Neuron (in vitro differentiated cells): ENCODE results near the gene GSTCD.
"Not testable (repeated sequence)": the region's sequence is repeated elsewhere in the genome, so short reads cannot be mapped to it uniquely, and the experiment has no call there.

Experiments
- H2AFZ ChIP-seq: one replicate; pipeline ENCODE4 v1.6.1; 2013; ENCODE audit warnings: low read depth, mild to moderate bottlenecking, inconsistent platforms, low read length, moderate library complexity
- H3K27me3 ChIP-seq: one replicate; pipeline ENCODE4 v1.6.1; 2013; ENCODE audit warnings: low read length; ENCODE audit not compliant: insufficient read depth
- H3K36me3 ChIP-seq: one replicate; pipeline ENCODE4 v1.6.1; 2013; ENCODE audit warnings: low read length; ENCODE audit not compliant: insufficient read depth
- H3K4me1 ChIP-seq: one replicate; pipeline ENCODE4 v1.6.1; 2013; ENCODE audit warnings: low read length; ENCODE audit not compliant: insufficient read depth
- H3K4me3 ChIP-seq: 2 replicates; pipeline ENCODE4 v1.5.1; 2013; ENCODE audit warnings: mild to moderate bottlenecking, low read length, moderate library complexity
- H3K9me3 ChIP-seq: one replicate; pipeline ENCODE4 v1.6.1; 2013; ENCODE audit warnings: low read length

GSTCD gene

GRCh38 chr4:105708181-105709080, at the start of gene GSTCD, which contains the start of gene INTS12:
TSS of gene GSTCD (plus strand) at chr4:105708784. CDS start at chr4:105717614, 8,830 bp downstream.
TSS of gene INTS12 (minus strand) at chr4:105708689. CDS start at chr4:105700005, 8,684 bp downstream.
- Histone ChIP-seq H3K36me3 (no peaks in the 10 kb centered on the region), H3K4me1 (peaks cover 25% of the 10 kb centered on the region), H3K27me3 (no peaks in the 10 kb centered on the region), H2AFZ (peak within 1 kb of the TSS; percentile 76), H3K4me3 (peak within 1 kb of the TSS; percentile 77), H3K9me3 (no peaks in the 10 kb centered on the region)

- peaks cover 26% of the 10 kb centered on the region for H3K27me3 ChIP-seq
- no peaks in the 10 kb centered on the region for H3K36me3 ChIP-seq
- no peak overlapping the region for H2AFZ ChIP-seq
These were observed 49.4 kb upstream of the GSTCD start for GRCh38 chr4:105659190-105659589.

DNA sequence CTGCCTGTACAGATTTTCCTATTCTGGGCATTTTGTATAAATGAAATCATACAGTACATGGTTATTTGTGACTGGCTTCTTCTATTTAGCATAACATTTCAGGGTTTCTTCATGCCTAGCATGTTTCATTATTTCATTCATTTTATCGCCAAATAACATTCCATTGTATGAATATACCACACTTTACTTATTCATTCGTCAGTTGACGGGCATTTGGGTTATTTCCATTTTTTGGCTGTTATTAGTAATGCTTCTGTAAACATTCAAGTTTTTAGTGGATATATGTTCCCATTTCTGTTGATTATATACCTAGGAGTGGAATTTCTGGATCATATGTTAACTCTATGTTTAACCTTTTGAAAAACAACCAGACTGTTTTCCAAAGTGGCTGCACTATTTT, 47.6 kb upstream of the GSTCD start:
- Histone ChIP-seq H3K9me3 (no peaks in the 10 kb centered on the region), H2AFZ (no peak overlapping the region), H3K36me3 (no peaks in the 10 kb centered on the region), H3K4me3 (no peak overlapping the region), H3K27me3 (peaks cover 18% of the 10 kb centered on the region), H3K4me1 (no peaks in the 10 kb centered on the region)

More at GRCh38 chr4:105659190-105659589, 49.4 kb upstream of the GSTCD start:
- H3K4me3 ChIP-seq = no peak overlapping the region
- no peaks in the 10 kb centered on the region for H3K4me1 ChIP-seq
- no peaks in the 10 kb centered on the region for H3K9me3 ChIP-seq

DNA sequence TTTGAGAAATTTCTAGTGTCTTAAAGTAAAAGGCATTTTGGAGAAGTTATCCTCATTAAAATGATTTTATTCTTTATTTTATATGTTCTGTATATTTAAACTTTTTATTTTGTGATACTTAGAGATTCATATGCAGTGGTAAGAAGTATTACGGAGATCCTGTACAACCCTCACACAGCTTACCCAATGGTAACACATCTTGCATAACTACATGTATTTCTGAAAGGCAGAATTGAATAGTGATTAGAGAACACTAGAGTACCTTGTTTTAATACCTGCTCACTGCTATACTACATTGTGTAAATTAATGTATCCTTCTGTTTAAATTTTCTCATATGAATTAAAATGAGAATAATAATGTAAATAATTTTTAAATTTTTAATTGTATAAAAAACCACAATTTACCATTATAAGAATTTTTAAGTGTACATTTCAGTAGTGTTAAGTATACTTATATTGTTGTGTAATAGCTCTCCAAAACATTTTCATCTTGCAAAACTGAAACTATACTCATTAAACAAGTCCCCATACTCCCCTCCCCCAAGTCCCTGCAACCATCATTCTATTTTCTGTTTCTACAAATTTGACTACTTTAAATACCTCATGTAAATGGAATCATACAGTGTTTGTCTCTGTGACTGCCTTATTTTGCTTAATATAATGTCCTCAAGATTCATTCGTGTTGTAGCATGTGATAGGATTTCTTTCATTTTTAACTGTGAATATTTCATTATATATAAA, 45.5 kb upstream of the GSTCD start:
- Histone ChIP-seq H3K27me3 (peaks cover 16% of the 10 kb centered on the region), H2AFZ (no peak overlapping the region), H3K4me3 (no peak overlapping the region), H3K9me3 (no peaks in the 10 kb centered on the region), H3K4me1 (no peaks in the 10 kb centered on the region), H3K36me3 (no peaks in the 10 kb centered on the region)

- H3K9me3 ChIP-seq = no peaks in the 10 kb centered on the region
- H2AFZ ChIP-seq = no peak overlapping the region
- peaks cover 6% of the 10 kb centered on the region for H3K27me3 ChIP-seq
- H3K36me3 ChIP-seq = no peaks in the 10 kb centered on the region
- no peak overlapping the region for H3K4me3 ChIP-seq
- H3K4me1 ChIP-seq = no peaks in the 10 kb centered on the region
These were observed 41.9 kb upstream of the GSTCD start for GRCh38 chr4:105666693-105667092.

GRCh38 chr4:105670684-105671083, 37.9 kb upstream of the GSTCD start:
- no peaks in the 10 kb centered on the region for H3K36me3 ChIP-seq
- H3K4me1 ChIP-seq = no peaks in the 10 kb centered on the region
- H3K4me3 ChIP-seq = no peak overlapping the region
- H2AFZ ChIP-seq = no peak overlapping the region
- H3K27me3 ChIP-seq = peaks cover 9% of the 10 kb centered on the region
- H3K9me3 ChIP-seq = no peaks in the 10 kb centered on the region

GRCh38 chr4:105671301-105671700, 37.3 kb upstream of the GSTCD start:
- Histone ChIP-seq H2AFZ (no peak overlapping the region), H3K4me3 (no peak overlapping the region), H3K9me3 (no peaks in the 10 kb centered on the region), H3K36me3 (no peaks in the 10 kb centered on the region), H3K4me1 (no peaks in the 10 kb centered on the region), H3K27me3 (peaks cover 9% of the 10 kb centered on the region)

DNA sequence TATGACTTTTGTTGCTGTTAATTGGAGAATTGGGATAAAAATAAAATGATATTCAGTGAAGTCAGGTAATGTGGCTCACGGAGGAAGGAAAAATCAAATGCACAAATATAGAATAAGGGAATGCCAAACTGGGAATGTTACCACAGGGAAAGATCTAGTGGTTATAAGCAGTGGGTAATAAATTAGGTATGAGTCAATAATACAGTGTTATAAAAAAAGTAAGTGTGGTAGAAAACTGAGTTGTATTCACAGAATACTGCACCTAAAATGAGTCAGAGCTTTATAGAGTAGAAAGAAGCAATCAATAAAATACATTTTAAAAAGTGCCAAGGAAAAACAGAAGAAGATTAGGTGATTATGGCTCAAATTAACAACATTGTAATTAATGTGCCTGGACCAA, 34.6 kb upstream of the GSTCD start:
- Histone ChIP-seq H2AFZ (no peak overlapping the region), H3K27me3 (peaks cover 3% of the 10 kb centered on the region), H3K4me1 (no peaks in the 10 kb centered on the region), H3K36me3 (no peaks in the 10 kb centered on the region), H3K4me3 (no peak overlapping the region), H3K9me3 (no peaks in the 10 kb centered on the region)

DNA sequence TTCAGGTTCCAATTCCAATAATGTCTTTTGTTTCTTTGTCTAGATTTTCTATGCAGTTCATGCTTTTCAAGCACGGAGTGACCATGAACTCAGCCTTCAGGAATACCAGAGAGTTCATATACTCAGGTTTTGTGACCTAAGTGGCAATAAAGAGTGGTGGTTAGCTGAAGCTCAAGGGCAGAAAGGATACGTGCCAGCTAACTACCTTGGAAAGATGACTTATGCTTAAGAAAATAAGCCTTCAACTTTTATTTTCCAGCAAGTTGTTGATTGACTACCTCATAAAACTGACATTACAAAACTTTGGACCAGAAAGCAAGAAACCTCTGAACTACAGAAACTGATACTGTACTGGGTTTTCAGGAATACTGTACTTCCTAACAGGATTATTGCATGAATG, 30.9 kb upstream of the GSTCD start:
- Histone ChIP-seq H3K4me3 (no peak overlapping the region), H2AFZ (no peak overlapping the region), H3K27me3 (peaks cover 3% of the 10 kb centered on the region), H3K9me3 (no peaks in the 10 kb centered on the region), H3K4me1 (no peaks in the 10 kb centered on the region), H3K36me3 (peaks cover 8% of the 10 kb centered on the region)

GRCh38 chr4:105679186-105679585, 29.4 kb upstream of the GSTCD start:
- Histone ChIP-seq H3K4me1 (no peaks in the 10 kb centered on the region), H3K36me3 (peaks cover 17% of the 10 kb centered on the region), H3K4me3 (no peak overlapping the region), H3K9me3 (no peaks in the 10 kb centered on the region), H3K27me3 (no peaks in the 10 kb centered on the region), H2AFZ (no peak overlapping the region)

DNA sequence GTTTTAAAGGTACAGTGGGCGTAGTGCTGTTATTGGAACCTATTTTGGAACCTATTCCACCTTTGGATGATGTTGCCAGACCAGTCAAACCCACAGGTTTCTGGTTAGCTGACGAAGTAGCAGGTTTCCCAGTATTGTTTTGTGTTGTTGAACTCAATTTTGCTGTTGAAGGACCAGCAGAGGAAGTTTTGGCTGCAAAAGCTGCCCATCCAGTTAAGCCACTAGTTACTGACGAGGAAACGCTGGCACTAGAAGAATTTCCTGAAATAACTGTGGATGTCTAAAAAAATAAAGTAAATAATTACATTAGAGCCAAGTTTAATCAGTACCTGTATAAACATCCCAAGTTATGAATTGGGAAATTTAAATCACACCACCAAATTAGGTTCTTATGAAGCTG, 25.5 kb upstream of the GSTCD start:
- H2AFZ ChIP-seq = no peak overlapping the region
- no peaks in the 10 kb centered on the region for H3K9me3 ChIP-seq
- H3K4me3 ChIP-seq = no peak overlapping the region
- peaks cover 33% of the 10 kb centered on the region for H3K36me3 ChIP-seq
- H3K4me1 ChIP-seq = no peaks in the 10 kb centered on the region
- no peaks in the 10 kb centered on the region for H3K27me3 ChIP-seq

DNA sequence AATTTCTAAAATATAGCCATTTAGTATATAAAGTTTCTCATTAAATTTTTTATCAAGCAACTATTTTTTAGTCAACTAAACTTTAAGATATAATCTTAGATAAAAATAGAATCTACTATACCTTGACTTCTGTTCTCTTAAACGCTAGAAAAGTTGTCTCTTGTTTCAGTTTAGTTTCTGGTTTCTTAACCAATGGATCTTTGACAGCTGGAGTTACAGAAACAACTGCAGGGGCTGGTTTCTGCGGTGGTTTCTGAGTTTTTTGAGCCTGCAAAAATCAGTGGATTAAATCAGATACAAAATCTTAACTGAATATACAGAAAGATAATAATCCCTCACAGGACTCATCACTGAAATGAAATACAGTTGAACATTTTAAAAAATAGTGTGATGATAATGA, 22.0 kb upstream of the GSTCD start:
- Histone ChIP-seq H2AFZ (no peak overlapping the region), H3K27me3 (no peaks in the 10 kb centered on the region), H3K36me3 (peaks cover 56% of the 10 kb centered on the region), H3K9me3 (no peaks in the 10 kb centered on the region), H3K4me3 (no peak overlapping the region), H3K4me1 (no peaks in the 10 kb centered on the region)

DNA sequence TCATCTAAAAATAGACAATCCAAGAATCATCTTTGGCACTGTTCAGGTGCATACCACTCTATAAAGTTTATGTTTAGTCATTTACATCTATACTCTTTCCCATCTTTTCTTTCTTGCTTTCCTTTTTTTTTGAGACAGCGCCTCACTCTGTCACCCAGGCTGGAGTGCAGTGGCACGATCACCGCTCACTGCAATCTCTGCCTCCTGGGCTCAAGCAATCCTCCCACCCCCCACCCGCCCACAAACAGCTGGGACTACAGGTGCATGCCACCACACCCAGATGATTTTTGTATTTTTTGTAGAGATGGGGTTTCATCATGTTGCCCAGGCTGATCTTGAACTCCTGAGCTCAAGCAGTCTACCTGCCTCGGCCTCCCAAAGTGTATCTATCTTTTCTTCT, 13.8 kb upstream of the GSTCD start:
- not testable (repeated sequence) for H3K27me3 ChIP-seq, H3K4me3 ChIP-seq, H2AFZ ChIP-seq, H3K9me3 ChIP-seq, H3K4me1 ChIP-seq
- peaks cover 46% of the 10 kb centered on the region for H3K36me3 ChIP-seq
